H9 (cell line): ENCODE data around the gene CNTD1. TPM values are rescaled to one million over a fixed set of nuclear protein-coding genes. Genes with fewer than 3 reads are reported as not detected.

ENCODE experiments used
- DNase-seq: peaks from one replicate; pipeline ENCODE4 v3.0.0-alpha.2; 2017
- H2AFZ ChIP-seq: one replicate; pipeline ENCODE4 v1.6.1; 2013; ENCODE audit warnings: mild to moderate bottlenecking, low read length, control low read depth, moderate library complexity
- H2AK5ac ChIP-seq: 2 replicates; pipeline ENCODE4 v1.6.1; 2013; ENCODE audit warnings: low read length, control low read depth, mixed read lengths; ENCODE audit not compliant: insufficient read length
- H2BK120ac ChIP-seq: one replicate; pipeline ENCODE4 v1.6.1; 2013; ENCODE audit warnings: low read depth, mild to moderate bottlenecking, low read length, control low read depth, inconsistent platforms; ENCODE audit not compliant: poor library complexity, severe bottlenecking
- H2BK12ac ChIP-seq: 2 replicates; pipeline ENCODE4 v1.6.1; 2013; ENCODE audit warnings: low read length, control low read depth, mixed read lengths, low read depth; ENCODE audit not compliant: insufficient read length
- H2BK15ac ChIP-seq: 2 replicates; pipeline ENCODE4 v1.6.1; 2013; ENCODE audit warnings: low read depth, low read length, control low read depth
- H2BK20ac ChIP-seq: one replicate; pipeline ENCODE4 v1.6.1; 2013; ENCODE audit warnings: low read depth, mild to moderate bottlenecking, low read length, control low read depth, inconsistent platforms; ENCODE audit not compliant: poor library complexity, severe bottlenecking
- H2BK5ac ChIP-seq: 2 replicates; pipeline ENCODE4 v1.6.1; 2013; ENCODE audit warnings: low read length, control low read depth, mixed read lengths; ENCODE audit not compliant: insufficient read length
- H3K14ac ChIP-seq: 2 replicates; pipeline ENCODE4 v1.6.1; 2013; ENCODE audit warnings: low read length, control low read depth; ENCODE audit not compliant: insufficient read depth
- H3K18ac ChIP-seq: 2 replicates; pipeline ENCODE4 v1.6.1; 2013; ENCODE audit warnings: low read depth, mild to moderate bottlenecking, mixed read lengths, low read length, control low read depth; ENCODE audit not compliant: insufficient read length
- H3K23ac ChIP-seq: 2 replicates; pipeline ENCODE4 v1.6.1; 2013; ENCODE audit warnings: low read length, control low read depth, mixed read lengths, low read depth; ENCODE audit not compliant: insufficient read length
- H3K23me2 ChIP-seq: 2 replicates; pipeline ENCODE4 v1.6.1; 2013; ENCODE audit warnings: low read depth, mild to moderate bottlenecking, mixed read lengths, low read length, control low read depth; ENCODE audit not compliant: insufficient read length, poor library complexity, severe bottlenecking
- H3K27ac ChIP-seq: 2 replicates; pipeline ENCODE4 v1.5.1; 2013; ENCODE audit warnings: low read length, control low read depth, mixed read lengths, low read depth; ENCODE audit not compliant: insufficient read length
- H3K27me3 ChIP-seq: 2 replicates; pipeline ENCODE4 v1.6.1; 2013; ENCODE audit warnings: low read length, control low read depth, inconsistent platforms; ENCODE audit not compliant: insufficient read depth
- H3K4ac ChIP-seq: 2 replicates; pipeline ENCODE4 v1.6.1; 2013; ENCODE audit warnings: low read depth, mild to moderate bottlenecking, control low read depth, inconsistent platforms, low read length, moderate library complexity
- H3K4me1 ChIP-seq: 2 replicates; pipeline ENCODE4 v1.6.1; 2013; ENCODE audit warnings: low read length, control low read depth, inconsistent platforms; ENCODE audit not compliant: insufficient read depth
- H3K4me2 ChIP-seq: 2 replicates; pipeline ENCODE4 v1.6.1; 2013; ENCODE audit warnings: low read length, control low read depth, mixed read lengths; ENCODE audit not compliant: insufficient read length, insufficient read depth
- H3K56ac ChIP-seq: 2 replicates; pipeline ENCODE4 v1.6.1; 2013; ENCODE audit warnings: low read depth, mild to moderate bottlenecking, mixed read lengths, low read length, control low read depth; ENCODE audit not compliant: insufficient read length
- H3K79me1 ChIP-seq: 2 replicates; pipeline ENCODE4 v1.6.1; 2013; ENCODE audit warnings: low read depth, mild to moderate bottlenecking, moderate library complexity, low read length, control low read depth, inconsistent platforms; ENCODE audit not compliant: insufficient read depth, poor library complexity, severe bottlenecking
- H3K79me2 ChIP-seq: 2 replicates; pipeline ENCODE4 v1.6.1; 2013; ENCODE audit warnings: low read length, control low read depth, inconsistent platforms; ENCODE audit not compliant: insufficient read depth
- H3K9ac ChIP-seq: 2 replicates; pipeline ENCODE4 v1.6.1; 2013; ENCODE audit warnings: low read length, control low read depth, mixed read lengths; ENCODE audit not compliant: insufficient read length; ENCODE audit errors: extremely low read depth
- H3K9me3 ChIP-seq: one replicate; pipeline ENCODE4 v1.6.1; 2013; ENCODE audit warnings: low read depth, low read length, inconsistent platforms; ENCODE audit not compliant: control insufficient read depth
- H3T11ph ChIP-seq: one replicate; pipeline ENCODE4 v1.6.1; 2013; ENCODE audit warnings: mild to moderate bottlenecking, low read length, control low read depth, inconsistent platforms
- H4K20me1 ChIP-seq: one replicate; pipeline ENCODE4 v1.6.1; 2013; ENCODE audit not compliant: control insufficient read depth, insufficient read length, insufficient read depth
- H4K5ac ChIP-seq: 2 replicates; pipeline ENCODE4 v1.6.1; 2013; ENCODE audit warnings: low read depth, mild to moderate bottlenecking, mixed read lengths, low read length, control low read depth; ENCODE audit not compliant: insufficient read length
- H4K8ac ChIP-seq: replicated peaks from 2 replicates; pipeline ENCODE4 v1.6.1; 2013; ENCODE audit warnings: low read length, control low read depth, mixed read lengths, low read depth; ENCODE audit not compliant: insufficient read length
- H4K91ac ChIP-seq: 2 replicates; pipeline ENCODE4 v1.6.1; 2013; ENCODE audit warnings: low read depth, mild to moderate bottlenecking, moderate library complexity, mixed read lengths, low read length, control low read depth; ENCODE audit not compliant: insufficient read length
- H3K27ac Mint-ChIP-seq, 3 experiments: 2 replicates in 2 of 3; 3 replicates in 1 of 3; pipeline ENCODE4 v1.8.0; 2020 to 2021; ENCODE audit warnings: mixed read lengths in 3 of 3, mild to moderate bottlenecking in 1 of 3, moderate library complexity in 1 of 3
- H3K27me3 Mint-ChIP-seq: 2 replicates; pipeline ENCODE4 v1.8.0; 2021; ENCODE audit warnings: low read depth, mild to moderate bottlenecking, moderate library complexity, mixed read lengths
- H3K36me3 Mint-ChIP-seq, 3 experiments: 2 replicates in 2 of 3; 3 replicates in 1 of 3; pipeline ENCODE4 v1.8.0; 2020 to 2021; ENCODE audit warnings: low read depth in 3 of 3, mixed read lengths in 3 of 3; ENCODE audit not compliant: insufficient read depth in 1 of 3
- H3K4me1 Mint-ChIP-seq, 2 experiments: 2 replicates each; pipeline ENCODE4 v1.8.0; 2020; ENCODE audit warnings: mixed read lengths in 2 of 2
- H3K4me3 Mint-ChIP-seq, 2 experiments: 2 replicates in 1 of 2; 3 replicates in 1 of 2; pipeline ENCODE4 v1.8.0; 2020 to 2021; ENCODE audit warnings: mild to moderate bottlenecking in 2 of 2, mixed read lengths in 2 of 2, moderate library complexity in 1 of 2
- H3K9me3 Mint-ChIP-seq, 2 experiments: 2 replicates in 1 of 2; 3 replicates in 1 of 2; pipeline ENCODE4 v1.8.0; 2020; ENCODE audit warnings: mild to moderate bottlenecking in 2 of 2, mixed read lengths in 2 of 2, moderate library complexity in 1 of 2
- CTCF ChIP-seq: fragments of 200-600 bp; sonication (generic); conservative IDR thresholded peaks from 3 replicates; pipeline ENCODE4 v1.8.0; 2021; ENCODE audit warnings: antibody characterized with exemption, mild to moderate bottlenecking
- WGBS: extraction: QIAGEN DNeasy Blood & Tissue Kit; methylation state at CpG from one replicate; pipeline ENCODE4 v1.1.7; 2013; ENCODE audit warnings: missing lambda C conversion rate, low lambda C conversion rate, mixed read lengths; ENCODE audit not compliant: insufficient read length; ENCODE audit errors: extremely low coverage; 5-methylcytosine and 5-hydroxymethylcytosine counted together
- total RNA-seq: library from RNA; stranded (reverse); gene quantifications from 2 replicates; pipeline ENCODE4 v1.2.1, GENCODE V29; 2021

Gene CNTD1
- total RNA-seq, 1 experiment from 2014 or later: not detected

- H3T11ph ChIP-seq: no peak overlapping the region
- no peaks in the 10 kb centered on the region for H3K79me2 ChIP-seq
- no peak overlapping the region for H3K27ac Mint-ChIP-seq
- no peak overlapping the region for H4K5ac ChIP-seq
- H4K20me1 ChIP-seq: no peaks in the 10 kb centered on the region
- H3K4ac ChIP-seq: no peak overlapping the region
- no peaks in the 10 kb centered on the region; a peak in 2 of 7 replicates for H3K36me3 Mint-ChIP-seq
- H2BK120ac ChIP-seq: no peak overlapping the region
- H3K4me3 Mint-ChIP-seq: no peak overlapping the region
- H2BK5ac ChIP-seq: no peak overlapping the region
- H3K23me2 ChIP-seq: peaks cover 8% of the 10 kb centered on the region
- no peak overlapping the region for H3K9ac ChIP-seq
- H3K4me1 Mint-ChIP-seq: peaks cover 15 to 17% of the 10 kb centered on the region in 2 experiments
- H2BK12ac ChIP-seq: no peak overlapping the region
- H3K79me1 ChIP-seq: no peaks in the 10 kb centered on the region
- no peaks in the 10 kb centered on the region for H3K4me1 ChIP-seq
- no peak overlapping the region for H3K18ac ChIP-seq
- H3K23ac ChIP-seq: no peak overlapping the region
- no peak overlapping the region for H2AFZ ChIP-seq
- no peaks in the 10 kb centered on the region for H3K9me3 Mint-ChIP-seq
- no peak overlapping the region for H3K27ac ChIP-seq
- no peak overlapping the region for H4K91ac ChIP-seq
- H3K4me2 ChIP-seq: no peak overlapping the region
- WGBS: no CpG with 5 or more reads among the region's 52 CpGs
- H3K14ac ChIP-seq: no peak overlapping the region
- no peak overlapping the region for H2BK20ac ChIP-seq
- no peak overlapping the region for H3K56ac ChIP-seq
- H3K27me3 ChIP-seq: peaks cover 10% of the 10 kb centered on the region; the same call in 1 of the 2 replicates
- H3K9me3 ChIP-seq: no peaks in the 10 kb centered on the region
- H2BK15ac ChIP-seq: no peak overlapping the region
- no peak for TF ChIP-seq CTCF
- peaks cover 28% of the 10 kb centered on the region for H3K27me3 Mint-ChIP-seq
- no peak overlapping the region for H2AK5ac ChIP-seq
- no peak overlapping the region for H4K8ac ChIP-seq
- DNase-seq: peak; percentile 40
Observed at GRCh38 chr17:42784811-42785592, 13.7 kb upstream of the CNTD1 start.
